ENCODE data around the gene PLXND1. TPM values are rescaled to one million over a fixed set of nuclear protein-coding genes. Genes with fewer than 3 reads are reported as not detected.

The PLXND1 gene
- total RNA-seq, 1 donor from 2014 or later = 56.9 TPM

- H3K9me3 Mint-ChIP-seq = no peaks in the 10 kb centered on the region
- no peak for DNase-seq (ENCODE audit: extremely low spot score, unreplicated experiment)
- no peaks in the 10 kb centered on the region for H3K36me3 Mint-ChIP-seq
- TF ChIP-seq, protein P1, sequence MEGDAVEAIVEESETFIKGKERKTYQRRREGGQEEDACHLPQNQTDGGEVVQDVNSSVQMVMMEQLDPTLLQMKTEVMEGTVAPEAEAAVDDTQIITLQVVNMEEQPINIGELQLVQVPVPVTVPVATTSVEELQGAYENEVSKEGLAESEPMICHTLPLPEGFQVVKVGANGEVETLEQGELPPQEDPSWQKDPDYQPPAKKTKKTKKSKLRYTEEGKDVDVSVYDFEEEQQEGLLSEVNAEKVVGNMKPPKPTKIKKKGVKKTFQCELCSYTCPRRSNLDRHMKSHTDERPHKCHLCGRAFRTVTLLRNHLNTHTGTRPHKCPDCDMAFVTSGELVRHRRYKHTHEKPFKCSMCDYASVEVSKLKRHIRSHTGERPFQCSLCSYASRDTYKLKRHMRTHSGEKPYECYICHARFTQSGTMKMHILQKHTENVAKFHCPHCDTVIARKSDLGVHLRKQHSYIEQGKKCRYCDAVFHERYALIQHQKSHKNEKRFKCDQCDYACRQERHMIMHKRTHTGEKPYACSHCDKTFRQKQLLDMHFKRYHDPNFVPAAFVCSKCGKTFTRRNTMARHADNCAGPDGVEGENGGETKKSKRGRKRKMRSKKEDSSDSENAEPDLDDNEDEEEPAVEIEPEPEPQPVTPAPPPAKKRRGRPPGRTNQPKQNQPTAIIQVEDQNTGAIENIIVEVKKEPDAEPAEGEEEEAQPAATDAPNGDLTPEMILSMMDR (conservative IDR thresholded peaks at IDR 0.05) = no peak
- H3K27me3 Mint-ChIP-seq = no peaks in the 10 kb centered on the region
- peak overlapping the region; percentile 40 for H3K27ac Mint-ChIP-seq
- peaks cover 21% of the 10 kb centered on the region for H3K4me1 Mint-ChIP-seq (ENCODE audit: unreplicated experiment)
- no peak overlapping the region for H3K4me3 Mint-ChIP-seq
Measured at GRCh38 chr3:129618186-129618820, 11.8 kb upstream of the PLXND1 start.

- H3K4me1 Mint-ChIP-seq (ENCODE audit: unreplicated experiment) = peaks cover 21% of the 10 kb centered on the region
- TF ChIP-seq, protein P1 (conservative IDR thresholded peaks at IDR 0.05) = no peak
- H3K4me3 Mint-ChIP-seq = no peak overlapping the region
- H3K36me3 Mint-ChIP-seq = no peaks in the 10 kb centered on the region
- no peaks in the 10 kb centered on the region for H3K9me3 Mint-ChIP-seq
- no peak for DNase-seq (ENCODE audit: extremely low spot score, unreplicated experiment)
- H3K27ac Mint-ChIP-seq = no peak overlapping the region
- no peaks in the 10 kb centered on the region for H3K27me3 Mint-ChIP-seq
Measured at GRCh38 chr3:129617381-129618185, 11.1 kb upstream of the PLXND1 start.

DNA sequence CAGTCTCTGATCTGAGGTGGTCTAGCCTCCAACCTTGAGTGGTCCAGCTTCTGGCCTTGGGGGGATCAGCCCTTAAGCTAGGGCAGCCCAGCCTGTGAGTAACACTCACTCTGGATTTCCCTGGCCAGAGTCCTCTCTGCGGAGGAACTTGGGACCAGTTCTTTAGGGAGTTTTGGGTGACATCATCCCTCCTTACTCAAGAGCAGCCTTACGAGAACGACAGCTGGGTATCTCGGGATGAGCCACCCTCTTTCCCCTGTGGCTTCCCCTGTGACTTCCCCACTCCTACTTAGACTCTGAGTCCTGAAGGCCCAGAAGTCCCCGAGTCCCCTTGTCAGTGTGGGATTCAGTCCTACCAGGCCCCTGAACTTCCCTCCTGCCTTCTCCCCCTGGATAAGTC lies 10.2 kb upstream of the PLXND1 start:
- Mint-ChIP-seq H3K9me3 (no peaks in the 10 kb centered on the region), H3K27ac (no peak overlapping the region), H3K27me3 (no peaks in the 10 kb centered on the region), H3K4me1 (ENCODE audit: unreplicated experiment) (peaks cover 16% of the 10 kb centered on the region), H3K4me3 (no peak overlapping the region), H3K36me3 (no peaks in the 10 kb centered on the region)
- DNase-seq (ENCODE audit: extremely low spot score, unreplicated experiment) = no peak
- TF ChIP-seq, protein P1 (conservative IDR thresholded peaks at IDR 0.05) = no peak

DNA sequence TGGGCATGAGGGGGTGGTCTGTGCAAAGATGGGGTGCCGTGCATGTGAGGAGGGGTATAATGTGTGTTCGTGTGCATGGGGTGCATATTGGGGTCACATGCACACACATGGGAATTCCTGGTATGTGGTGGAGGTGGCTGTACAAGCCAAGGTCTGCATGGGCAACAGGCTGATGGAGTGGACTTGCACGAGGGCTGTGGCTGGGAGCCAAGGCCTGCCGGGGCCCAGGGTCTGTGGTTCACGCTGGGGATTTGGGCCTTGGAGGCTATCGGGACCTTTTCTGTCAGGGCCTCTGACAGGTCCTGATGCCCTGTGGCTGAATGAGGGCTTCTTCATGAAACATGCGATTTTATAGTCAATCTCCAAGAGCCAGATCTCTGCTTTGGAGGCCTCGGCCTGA lies 9.8 kb upstream of the PLXND1 start:
- Mint-ChIP-seq H3K9me3 (no peaks in the 10 kb centered on the region), H3K27me3 (no peaks in the 10 kb centered on the region), H3K4me1 (ENCODE audit: unreplicated experiment) (peaks cover 12% of the 10 kb centered on the region), H3K27ac (no peak overlapping the region), H3K4me3 (no peak overlapping the region), H3K36me3 (no peaks in the 10 kb centered on the region)
- DNase-seq (ENCODE audit: extremely low spot score, unreplicated experiment) = no peak
- TF ChIP-seq, protein P1 (conservative IDR thresholded peaks at IDR 0.05) = no peak

DNA sequence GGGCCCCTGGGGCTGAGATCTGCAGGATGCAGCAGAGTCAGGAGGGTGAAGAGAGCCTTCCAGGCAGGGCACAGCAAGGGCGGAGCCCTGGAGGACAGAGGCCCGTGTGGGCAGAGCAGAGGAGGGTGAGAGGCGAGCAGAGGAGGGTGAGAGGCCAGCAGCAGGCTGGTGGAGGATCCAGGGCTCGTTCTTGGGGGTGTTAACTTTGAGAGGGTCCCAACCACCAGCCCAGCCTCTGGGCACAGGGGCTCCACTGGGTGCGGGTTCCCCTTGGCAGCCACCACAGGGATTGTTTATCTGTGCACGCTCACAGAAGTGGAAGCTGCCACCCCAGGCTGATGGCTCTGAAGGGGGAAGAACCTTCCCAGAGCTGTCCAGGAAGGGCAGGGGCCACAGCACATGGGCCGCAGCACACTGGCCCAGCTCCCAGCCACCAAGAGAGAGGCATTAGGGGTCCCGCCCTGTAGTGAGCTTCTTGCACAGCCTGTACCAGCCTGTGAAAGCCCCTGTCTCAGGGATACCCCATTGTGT lies 9.3 kb upstream of the PLXND1 start:
- no peaks in the 10 kb centered on the region for H3K36me3 Mint-ChIP-seq
- TF ChIP-seq, protein P1 (conservative IDR thresholded peaks at IDR 0.05) = no peak
- no peaks in the 10 kb centered on the region for H3K27me3 Mint-ChIP-seq
- DNase-seq (ENCODE audit: extremely low spot score, unreplicated experiment) = no peak
- H3K4me1 Mint-ChIP-seq (ENCODE audit: unreplicated experiment) = peaks cover 12% of the 10 kb centered on the region
- H3K9me3 Mint-ChIP-seq = no peaks in the 10 kb centered on the region
- H3K27ac Mint-ChIP-seq = no peak overlapping the region
- no peak overlapping the region for H3K4me3 Mint-ChIP-seq
